GM10248 (cell line): ENCODE data around the gene ATG5.

Experiments
- CTCF ChIA-PET: fragments of 300-600 bp; sonication (Branson Sonifier 250); formaldehyde crosslinking; extraction: SDS; loops from one replicate; lab custom pipeline; 2021; ENCODE audit warnings: antibody characterized with exemption; lab: Yijun Ruan, JAX
- POLR2A ChIA-PET: fragments of 350-650 bp; sonication (Branson Sonifier 250); formaldehyde crosslinking; extraction: SDS; loops from one replicate; lab custom pipeline; 2020; ENCODE audit warnings: antibody characterized with exemption; lab: Yijun Ruan, JAX
- DNase-seq: peaks from one replicate; pipeline ENCODE4 v3.0.0; 2012; ENCODE audit errors: extremely low spot score
- TF ChIP-seq, protein P1 (sequence below): IDR thresholded peaks from 2 replicates; pipeline ENCODE4 v1.5.1; 2012; ENCODE audit warnings: mild to moderate bottlenecking, low read depth; ENCODE audit errors: extremely low read depth, missing control alignments, control extremely low read depth

ATG5 gene

DNA sequence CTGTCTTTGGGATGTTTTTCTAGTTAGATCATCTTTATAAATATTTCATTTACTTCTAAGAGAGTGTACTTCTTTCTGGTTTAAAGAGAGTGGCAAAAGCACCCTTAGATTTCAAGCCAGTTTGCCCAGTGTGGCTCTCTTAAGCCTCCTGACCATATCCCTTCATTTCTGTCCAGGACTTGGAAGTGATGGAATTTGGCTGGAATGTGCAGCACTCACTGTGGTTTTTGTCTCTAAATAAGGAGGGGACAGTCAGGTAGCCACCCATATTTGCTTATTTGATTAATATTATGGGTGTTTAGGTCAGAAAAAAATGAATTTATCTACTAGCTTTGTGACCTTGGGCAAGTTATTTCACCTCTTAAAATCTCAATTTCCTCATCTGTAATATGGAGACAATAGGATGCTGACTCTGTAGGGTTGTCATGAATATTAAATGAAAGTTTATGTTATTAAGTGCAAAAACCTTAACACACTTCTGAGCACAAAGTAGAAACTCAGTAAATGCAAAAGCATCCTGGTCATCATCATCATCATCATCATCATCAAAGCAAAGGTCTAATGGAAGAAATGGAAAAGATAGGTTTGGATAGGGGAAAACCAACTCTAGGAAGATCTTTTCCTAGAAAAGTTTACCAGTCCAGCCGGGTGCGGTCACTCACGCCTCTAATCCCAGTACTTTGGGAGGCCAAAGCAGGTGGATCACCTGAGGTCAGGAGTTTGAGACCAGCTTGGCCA lies 38.0 kb upstream of the ATG5 start:
- POLR2A ChIA-PET = no interaction called here
- no peak for DNase-seq
- TF ChIP-seq, protein P1, sequence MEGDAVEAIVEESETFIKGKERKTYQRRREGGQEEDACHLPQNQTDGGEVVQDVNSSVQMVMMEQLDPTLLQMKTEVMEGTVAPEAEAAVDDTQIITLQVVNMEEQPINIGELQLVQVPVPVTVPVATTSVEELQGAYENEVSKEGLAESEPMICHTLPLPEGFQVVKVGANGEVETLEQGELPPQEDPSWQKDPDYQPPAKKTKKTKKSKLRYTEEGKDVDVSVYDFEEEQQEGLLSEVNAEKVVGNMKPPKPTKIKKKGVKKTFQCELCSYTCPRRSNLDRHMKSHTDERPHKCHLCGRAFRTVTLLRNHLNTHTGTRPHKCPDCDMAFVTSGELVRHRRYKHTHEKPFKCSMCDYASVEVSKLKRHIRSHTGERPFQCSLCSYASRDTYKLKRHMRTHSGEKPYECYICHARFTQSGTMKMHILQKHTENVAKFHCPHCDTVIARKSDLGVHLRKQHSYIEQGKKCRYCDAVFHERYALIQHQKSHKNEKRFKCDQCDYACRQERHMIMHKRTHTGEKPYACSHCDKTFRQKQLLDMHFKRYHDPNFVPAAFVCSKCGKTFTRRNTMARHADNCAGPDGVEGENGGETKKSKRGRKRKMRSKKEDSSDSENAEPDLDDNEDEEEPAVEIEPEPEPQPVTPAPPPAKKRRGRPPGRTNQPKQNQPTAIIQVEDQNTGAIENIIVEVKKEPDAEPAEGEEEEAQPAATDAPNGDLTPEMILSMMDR = no peak
- CTCF ChIA-PET = interaction anchor here (0.8 kb wide), 1 partner anchor 245 kb away, joined by 3 read pairs; no protein-coding TSS in a partner anchor

DNA sequence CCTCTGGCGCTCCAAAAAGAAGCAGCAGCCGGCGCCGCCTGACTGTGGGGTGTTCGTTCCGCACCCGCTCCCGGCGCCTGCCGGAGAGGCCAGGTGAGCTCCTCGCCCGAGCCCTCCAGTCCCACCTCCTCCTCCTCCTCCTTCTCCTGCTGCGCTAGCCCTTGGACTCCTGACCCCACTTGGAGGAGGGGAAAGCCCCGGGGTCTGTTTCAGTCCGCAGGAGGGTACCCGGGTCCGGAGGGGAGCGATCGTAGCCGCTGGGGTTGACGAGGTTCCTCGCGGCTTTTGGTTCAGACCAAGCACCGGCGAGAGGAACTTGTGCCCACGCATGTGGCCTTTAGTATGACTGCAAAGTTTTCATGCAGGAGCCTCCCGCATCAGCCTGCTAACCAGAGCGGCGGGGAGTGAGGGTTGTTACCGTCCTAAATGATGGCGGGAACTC lies 35.5 kb upstream of the ATG5 start:
- DNase-seq = peak; percentile 48
- ChIA-PET POLR2A (no interaction called here), CTCF (interaction anchor here (0.6 to 3.0 kb wide), 22 partner anchors 9 to 637 kb away, joined by 3 to 30 read pairs (median 4); no protein-coding TSS in a partner anchor)
- TF ChIP-seq, protein P1 = no peak

DNA sequence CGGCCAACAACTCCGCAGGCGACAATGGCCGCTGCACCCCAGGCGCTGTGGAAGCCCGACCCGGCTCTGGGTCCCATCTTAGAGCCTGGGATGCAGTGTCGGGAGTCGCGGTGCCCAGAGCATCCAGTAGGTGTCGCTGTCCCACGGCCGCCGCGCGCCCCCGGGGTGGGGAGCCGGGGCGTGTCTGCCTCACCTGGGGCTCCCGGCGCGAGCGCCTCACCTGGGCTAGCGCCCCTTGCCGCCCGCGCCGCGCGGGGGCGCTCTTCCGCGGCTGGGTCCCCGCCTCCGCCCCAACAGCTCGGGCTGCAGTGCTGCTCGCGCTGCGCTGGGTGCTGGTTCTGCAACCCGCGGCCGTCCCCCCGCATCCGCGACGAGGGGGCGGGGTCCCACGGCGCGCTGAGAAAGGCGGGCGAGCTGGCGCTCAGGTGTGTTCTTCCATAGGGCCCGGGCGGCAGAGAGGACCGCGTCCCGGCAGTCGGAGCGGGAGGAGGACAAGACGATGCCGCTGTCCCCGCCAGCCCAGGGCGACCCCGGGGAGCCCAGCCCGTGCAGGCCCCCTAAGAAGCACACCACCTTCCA lies 34.9 kb upstream of the ATG5 start, which contains the start of gene CRYBG1:
Gene CRYBG1 (plus strand): TSS at position 308 of the 579 bp plus-strand sequence. CDS start 192 bp downstream, at position 500.
- peak; percentile 85 for DNase-seq
- TF ChIP-seq, protein P1 = peak; percentile 74
- ChIA-PET POLR2A (no interaction called here), CTCF (interaction anchor here (0.6 to 3.0 kb wide), 21 partner anchors 10 to 637 kb away, joined by 3 to 30 read pairs (median 4); no protein-coding TSS in a partner anchor)

DNA sequence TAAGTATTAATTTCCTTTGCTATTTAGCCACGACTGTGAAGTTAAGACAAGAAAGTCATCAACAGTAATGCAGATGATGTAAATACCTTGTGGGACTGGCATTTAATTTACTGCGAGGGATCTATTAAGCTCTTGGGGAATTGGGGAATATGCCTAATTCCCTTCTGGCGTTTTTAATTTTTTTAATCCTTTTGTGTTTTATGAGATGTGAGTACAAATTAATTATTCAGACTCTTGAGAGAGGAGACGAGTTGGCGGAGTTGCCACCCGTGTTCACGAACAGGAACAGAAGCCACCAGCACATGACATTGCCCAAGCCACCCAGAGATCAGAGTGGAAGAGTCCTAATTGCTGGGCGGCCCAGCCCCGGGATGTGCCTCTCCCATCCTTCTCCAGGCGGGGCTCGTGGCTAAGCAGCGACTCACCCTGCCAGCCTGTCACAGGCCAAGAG lies 34.4 kb upstream of the ATG5 start:
- TF ChIP-seq, protein P1 = no peak

DNA sequence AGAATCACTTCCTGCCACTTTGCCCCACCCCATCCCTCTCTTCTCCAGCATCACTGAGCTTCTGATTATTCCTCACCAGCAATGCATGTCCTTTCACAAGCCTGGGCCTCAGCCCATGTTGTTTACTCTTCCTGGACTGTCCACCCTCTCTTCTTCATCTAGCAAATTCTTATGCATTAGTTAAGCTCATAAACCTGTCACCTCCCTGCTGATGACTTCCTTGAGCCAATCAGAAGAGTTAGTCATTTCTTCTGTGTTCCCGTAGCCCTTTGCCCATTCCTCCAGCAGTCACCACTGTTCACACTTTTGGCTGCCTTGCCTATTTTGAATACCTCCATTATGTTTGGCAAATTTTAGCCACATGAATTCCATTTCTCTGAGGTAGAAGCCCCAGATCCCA lies 30.8 kb upstream of the ATG5 start:
- ChIA-PET CTCF (interaction anchor here (1.2 to 1.5 kb wide), 3 partner anchors 17 to 30 kb away, joined by 3 to 7 read pairs (median 6); no protein-coding TSS in a partner anchor), POLR2A (no interaction called here)
- DNase-seq = no peak
- TF ChIP-seq, protein P1 = no peak

More for the DNA sequence above, 34.4 kb upstream of the ATG5 start:
- POLR2A ChIA-PET = no interaction called here
- DNase-seq = no peak
- CTCF ChIA-PET = interaction anchor here (0.6 to 3.0 kb wide), 11 partner anchors 10 to 638 kb away, joined by 3 to 30 read pairs (median 4); no protein-coding TSS in a partner anchor

DNA sequence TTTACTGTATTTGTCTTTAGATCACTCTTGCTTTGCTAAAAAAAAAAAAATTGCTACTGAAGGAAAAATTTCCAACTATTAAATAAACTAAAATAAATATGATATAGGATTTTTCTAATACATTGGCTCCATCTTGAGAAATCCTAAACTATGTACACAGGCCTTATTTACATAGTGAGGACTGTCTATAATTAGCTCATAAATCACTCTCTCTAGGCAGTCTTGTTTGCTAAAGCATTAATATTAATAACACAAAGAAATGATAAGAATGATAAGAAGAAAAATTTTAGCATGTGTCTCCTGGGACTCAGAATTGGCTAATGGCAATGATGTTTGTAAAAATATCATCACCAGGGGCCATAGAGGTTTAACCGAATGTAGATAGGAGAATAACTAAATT lies 21.7 kb upstream of the ATG5 start:
- DNase-seq = no peak
- POLR2A ChIA-PET = no interaction called here

More for the DNA sequence above, 21.7 kb upstream of the ATG5 start:
- TF ChIP-seq, protein P1 = no peak
- CTCF ChIA-PET = interaction anchor here (1.2 to 5.9 kb wide), 7 partner anchors 8 to 651 kb away, joined by 3 to 32 read pairs (median 4); partner anchors contain the start of gene CRYBG1
